ENCODE measurements around the gene RAB11FIP4.

The RAB11FIP4 gene

DNA sequence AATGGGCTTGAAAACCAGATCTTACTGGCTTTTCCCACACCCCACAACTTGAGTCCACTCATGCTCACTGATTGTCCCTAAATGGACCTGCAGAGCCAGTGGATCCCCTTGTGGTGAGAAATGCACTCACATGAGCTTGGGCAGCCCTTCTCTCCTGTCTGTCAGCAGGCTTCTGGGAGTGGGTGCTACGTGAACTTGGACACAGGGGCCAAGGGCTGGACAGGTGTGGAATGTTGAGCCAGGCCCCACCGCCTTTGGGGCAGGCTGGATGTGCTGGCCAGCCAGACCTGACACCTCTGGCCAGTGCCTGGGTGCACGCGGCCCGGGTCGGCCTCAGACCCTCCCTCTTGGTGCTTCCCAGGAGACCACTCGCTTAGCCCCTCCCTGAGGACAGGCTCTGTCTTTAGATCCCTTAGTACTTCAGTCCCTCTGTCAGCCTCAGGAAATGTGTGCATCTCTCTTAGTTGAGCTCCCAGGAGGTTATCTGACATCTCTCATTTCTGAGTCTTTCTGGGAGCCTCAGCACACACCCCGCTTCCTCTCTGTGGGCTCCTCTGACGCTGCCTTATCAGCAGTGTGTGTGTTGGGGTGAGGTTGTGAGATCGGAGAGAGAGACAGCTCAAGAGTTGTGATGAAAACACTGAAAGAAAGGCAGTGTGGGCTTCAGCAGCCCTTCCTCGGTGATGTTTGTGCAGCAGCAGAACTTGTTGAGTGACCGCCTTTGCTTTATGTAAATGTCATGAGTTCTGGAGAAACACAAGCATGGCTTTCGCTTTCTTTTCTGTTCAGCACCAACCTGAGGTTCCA, 117.0 kb downstream of the RAB11FIP4 start:
- DNase-seq, result peak; percentile 67

DNA sequence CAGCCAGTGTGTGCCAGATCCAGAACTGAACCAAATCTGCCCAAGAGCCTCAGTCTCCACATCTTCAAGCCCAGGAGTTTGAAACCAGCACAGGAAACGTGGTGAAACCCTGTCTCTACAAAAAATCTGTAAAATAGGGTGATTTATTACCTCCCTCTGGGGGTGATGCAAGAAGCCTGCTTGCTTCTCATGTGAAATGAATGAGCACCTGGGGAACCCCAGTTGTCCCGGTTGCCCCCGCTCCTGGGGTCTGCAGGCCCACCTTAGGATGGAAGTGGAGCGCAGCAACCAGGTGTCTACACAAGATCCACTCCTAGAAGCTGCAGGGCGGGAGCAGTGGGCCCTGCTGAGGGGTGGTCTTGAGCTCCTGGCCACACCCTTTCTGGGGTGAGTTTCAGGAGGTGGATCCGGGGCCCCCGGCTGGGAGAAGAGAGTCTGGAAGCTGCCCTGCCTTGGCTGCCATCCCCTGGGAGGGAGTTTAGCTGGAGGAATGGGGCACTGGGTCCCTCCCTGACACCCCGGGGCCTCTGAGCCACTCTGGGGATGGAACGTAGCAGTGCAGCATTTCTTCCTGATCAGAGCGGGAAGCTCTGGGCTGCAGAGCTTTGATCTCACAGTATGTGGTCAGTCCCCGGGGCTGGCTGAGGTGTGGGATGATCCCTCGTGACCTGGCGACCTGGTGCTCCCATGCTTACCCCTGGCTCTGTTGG, 117.8 kb downstream of the RAB11FIP4 start:
- DNase-seq, result peak; percentile 32

DNA sequence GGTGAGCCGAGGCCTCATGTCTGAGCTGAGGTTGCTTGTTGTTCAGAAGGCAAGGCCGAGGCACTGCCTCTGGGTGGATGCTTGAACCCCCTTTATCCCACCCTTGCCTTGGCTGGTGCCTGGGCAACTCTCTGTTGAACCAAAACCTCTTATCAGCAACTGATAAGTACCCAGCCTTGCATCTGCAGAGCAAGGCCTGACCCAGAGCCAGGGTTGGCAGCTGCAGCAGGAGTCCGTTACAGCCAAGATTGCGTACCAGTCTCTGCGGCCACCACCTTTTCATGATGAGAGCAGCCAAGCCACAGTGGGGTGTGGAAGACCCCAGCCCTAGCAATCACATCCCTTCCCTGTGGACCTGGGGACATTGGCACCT, 118.3 kb downstream of the RAB11FIP4 start:
- no peak for DNase-seq

DNA sequence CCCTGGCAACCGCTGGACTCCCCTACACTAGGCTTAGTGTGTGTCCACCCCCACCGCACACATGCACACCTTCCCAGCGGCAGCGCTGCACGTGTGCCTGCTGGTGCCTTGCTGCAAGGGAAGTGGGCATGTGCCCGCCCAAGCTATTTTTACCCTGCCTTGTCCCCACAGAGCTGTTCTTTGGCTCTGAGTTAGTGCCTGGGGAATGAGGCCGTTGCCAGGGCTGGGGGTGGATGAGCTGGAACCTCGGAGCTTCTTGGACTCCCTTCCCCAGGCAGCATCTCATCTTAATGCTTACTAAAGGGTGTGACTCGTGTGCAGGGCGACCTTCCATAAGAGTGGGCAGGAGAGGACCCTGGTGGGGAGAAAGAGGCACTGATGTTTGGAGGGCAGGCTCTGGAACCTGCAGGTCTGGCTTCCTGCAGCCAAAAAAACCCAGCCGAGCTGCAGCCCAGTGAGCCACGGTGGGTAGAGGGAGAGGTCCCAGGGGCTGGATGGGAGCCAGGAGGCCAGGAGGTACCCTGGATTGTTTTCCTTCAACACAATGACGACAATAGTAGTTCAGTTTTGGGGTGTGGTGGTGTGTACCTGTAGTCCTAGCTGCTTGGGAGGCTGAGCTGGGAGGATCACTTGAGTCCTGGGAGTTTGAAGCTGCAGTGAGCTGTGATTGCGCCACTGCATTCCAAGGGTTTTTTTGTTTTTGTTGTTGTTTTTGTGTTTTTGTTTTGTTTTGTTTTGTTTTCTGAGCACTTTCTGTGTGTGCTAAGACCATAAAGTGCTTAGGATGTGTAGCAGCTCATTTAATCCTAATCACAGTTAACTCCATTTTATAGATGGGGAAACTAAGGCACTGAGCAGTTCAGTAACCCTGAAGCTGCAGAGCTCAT, 119.1 kb downstream of the RAB11FIP4 start:
- peak; percentile 37 for DNase-seq

DNA sequence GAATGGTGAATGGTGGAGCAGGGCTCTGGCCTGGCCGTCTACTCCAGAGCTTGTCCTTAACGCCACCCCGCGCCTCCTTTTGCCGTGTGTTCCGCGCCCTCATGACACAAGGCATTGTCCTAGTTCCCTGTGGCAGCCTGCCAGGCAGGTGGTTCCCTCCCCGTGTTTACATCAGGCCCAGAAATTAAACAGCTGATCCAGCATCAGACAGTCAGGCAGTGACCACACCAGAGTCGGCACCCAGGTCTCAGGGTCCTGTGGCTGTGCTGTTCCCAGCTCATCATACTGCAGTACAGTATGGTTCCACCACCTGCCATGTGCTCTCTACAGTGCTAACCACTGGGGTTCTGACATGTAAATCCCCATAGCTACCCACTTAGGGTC, 119.7 kb downstream of the RAB11FIP4 start:
- DNase-seq, result no peak

DNA sequence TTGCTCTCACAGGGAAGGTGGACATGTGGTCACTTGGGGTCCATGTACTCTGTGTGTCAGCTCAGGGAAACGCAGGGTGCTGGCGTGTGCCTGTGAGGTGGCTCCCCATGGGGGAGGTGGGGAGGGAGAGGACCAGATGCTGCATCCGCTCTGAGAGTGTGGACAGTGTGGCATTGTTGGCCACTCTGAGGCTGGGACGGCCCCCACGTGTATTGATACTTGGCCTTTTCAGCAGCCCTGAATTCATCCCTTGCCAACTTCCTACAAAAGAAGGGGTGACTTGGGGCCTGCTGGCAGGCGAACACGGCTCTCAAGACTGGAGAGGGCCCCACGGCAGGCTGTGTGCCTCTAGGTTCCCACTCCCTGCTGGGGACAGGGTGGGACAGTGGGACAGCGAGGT, 120.1 kb downstream of the RAB11FIP4 start:
- DNase-seq, result no peak

DNA sequence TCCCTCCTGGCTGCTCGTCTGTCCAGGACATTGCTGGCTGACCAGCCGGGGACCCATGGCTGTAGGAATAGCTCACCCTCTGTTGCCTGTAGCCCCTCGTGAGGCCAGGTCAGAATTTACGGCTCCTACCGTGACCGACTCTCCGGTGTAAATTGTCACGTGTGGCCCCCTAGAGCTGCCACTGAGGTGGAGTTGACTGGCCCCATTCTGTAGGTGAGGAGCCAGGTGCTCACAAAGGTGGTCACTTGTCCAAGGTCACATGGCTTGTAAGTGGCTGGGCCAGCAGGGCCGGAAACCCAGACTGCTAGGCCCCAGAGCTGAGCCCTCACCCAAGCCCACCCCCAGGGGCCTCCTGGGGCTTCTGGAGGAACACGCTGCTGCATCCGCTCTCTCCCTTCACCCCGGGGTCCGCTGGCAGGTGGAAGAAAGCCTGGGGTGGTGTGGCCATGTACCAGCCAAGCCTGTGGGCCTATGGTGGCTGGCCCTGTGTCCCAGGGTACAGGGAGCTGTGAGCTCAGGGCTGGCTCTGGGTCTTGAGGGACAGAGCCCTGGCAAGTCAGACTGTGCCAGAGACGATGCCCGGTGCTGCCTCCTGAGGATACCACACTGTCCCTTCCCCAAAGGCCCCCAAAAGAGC, 120.7 kb downstream of the RAB11FIP4 start:
- DNase-seq, result no peak

DNA sequence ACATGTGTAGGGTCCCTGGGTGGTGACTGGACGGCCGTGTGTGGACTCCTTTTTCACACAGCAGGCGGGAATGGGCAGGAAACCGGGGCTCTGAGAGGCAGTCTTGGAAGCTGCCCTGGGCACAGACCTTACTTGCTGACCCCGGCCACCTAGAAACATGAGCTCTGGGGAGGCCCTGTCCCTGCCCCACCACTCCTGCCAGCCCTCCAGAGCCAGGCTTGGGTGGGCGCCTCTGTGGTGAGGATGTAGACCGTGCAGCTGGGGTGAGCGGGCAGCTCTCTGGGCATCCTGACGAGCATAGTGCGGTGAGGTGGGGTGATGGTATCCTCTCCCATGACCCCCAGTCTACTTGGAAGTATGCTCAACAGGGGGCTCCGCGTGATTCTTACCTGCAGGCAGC, 121.3 kb downstream of the RAB11FIP4 start:
- DNase-seq, result no peak

DNA sequence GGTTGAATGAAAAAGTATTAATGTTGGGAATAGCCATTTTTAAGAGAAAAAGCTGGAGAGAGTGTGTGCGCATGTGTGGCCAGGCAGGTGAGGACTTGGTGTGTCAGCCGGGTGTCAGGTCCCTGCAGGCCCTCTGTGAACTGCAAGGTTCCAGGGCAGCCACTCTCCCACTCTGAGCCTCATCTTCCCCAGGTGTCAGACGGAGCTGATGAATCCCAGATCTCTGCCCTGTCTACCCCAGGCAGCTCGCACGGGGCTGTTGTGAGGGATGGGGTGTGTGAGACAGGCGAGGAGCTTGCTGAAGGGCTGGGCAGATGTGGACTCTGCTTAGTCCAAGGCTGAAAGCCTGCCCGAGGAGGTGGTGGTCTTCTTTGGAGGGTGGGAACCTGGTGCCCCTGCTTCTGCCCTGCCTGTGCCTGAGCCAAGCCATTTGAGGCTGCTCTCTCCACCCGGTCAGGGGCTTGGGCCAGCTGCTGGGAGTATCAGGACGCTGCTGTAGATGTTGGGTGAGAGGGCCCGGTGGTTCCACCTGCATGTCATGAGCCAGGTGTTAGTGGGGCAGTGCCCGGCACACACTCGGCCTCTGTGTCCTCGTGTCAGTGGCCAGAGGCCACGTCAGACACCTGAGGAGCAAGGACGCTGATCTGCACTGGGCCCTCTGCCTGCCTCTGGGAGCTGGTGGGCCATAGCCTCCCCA, 122.4 kb downstream of the RAB11FIP4 start:
- DNase-seq, result no peak

DNA sequence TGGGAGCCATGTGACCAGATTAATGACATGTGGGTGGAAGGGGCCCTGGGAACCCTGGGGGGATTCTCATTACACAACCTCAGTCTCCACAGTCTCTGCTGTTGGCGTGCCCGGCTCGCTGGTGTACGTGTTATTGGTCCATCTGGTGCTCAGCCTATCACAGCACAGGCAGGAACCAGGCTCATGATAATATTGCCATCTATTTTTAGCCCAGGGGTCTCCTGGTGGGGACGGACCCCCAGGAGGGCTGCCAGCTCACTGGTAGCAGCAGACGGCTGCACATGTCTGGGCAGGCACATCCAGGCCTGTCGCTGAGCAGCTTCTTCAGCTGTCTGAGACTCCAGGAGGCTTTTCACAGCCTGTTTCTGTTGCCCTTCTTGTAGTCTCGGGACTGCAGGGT, 123.8 kb downstream of the RAB11FIP4 start:
- DNase-seq, result no peak

DNA sequence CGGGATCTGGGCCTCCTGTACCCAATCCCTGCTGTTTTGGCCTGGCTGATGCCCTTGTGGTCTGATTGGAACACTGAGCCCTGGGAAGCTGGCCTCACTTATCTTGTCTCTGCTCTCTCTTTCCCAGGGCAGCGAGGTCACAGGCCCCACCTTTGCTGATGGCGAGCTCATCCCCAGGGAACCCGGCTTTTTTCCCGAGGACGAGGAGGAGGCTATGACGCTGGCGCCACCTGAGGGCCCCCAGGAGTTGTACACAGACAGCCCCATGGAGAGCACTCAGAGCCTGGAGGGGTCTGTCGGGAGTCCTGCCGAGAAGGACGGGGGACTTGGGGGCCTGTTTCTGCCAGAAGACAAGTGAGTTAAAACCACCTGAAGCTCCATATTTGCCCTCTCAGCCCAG, 126.0 kb downstream of the RAB11FIP4 start:
- no peak for DNase-seq

DNA sequence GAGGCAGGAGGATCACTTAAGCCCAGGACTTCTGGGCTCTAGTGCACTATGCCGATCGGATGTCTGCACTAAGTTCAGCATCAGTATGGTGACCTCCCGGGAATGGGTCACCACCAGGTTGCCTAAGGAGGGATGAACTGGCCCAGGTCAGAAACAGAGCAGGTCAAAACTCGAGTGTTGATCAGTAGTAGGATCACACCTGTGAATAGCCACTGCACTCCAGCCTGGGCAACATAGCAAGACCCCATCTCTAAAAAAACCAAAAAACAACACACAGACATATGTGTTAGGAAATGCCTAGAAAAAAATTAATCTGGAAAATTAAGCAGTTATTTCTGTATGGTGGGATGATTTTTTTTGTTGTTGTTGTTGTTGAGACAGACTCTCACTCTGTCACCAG, 127.0 kb downstream of the RAB11FIP4 start:
- no peak for DNase-seq

DNA sequence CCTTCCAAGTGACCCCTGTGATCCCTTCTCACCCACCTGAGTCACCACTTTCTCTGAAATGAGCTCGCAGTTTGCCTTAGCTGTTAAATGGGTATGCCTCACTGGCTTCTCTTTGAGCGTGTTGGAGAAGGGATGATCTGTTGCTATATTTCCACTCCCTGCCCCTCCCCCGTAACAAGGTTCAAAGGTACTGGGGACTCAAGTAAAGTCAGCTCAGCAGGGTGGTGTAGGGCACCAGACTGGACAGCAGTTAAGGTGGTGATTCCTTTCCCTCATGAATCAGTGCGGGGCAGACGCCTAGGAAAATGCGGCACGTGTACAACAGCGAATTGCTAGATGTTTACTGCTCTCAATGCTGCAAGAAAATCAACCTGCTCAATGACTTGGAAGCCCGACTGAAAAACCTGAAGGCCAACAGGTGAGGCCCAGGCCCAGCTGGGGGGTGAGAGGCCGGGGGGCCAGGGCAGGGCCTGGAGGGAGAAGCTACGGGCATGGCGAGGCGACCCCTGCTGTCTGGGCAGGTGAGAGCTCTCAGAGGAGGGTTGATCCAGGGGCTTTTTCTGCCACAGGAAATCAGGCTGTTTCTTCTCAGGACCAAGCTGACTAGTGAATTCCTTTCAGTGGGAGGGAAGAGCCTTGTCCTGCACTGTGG, 130.3 kb downstream of the RAB11FIP4 start:
- DNase-seq, result no peak

DNA sequence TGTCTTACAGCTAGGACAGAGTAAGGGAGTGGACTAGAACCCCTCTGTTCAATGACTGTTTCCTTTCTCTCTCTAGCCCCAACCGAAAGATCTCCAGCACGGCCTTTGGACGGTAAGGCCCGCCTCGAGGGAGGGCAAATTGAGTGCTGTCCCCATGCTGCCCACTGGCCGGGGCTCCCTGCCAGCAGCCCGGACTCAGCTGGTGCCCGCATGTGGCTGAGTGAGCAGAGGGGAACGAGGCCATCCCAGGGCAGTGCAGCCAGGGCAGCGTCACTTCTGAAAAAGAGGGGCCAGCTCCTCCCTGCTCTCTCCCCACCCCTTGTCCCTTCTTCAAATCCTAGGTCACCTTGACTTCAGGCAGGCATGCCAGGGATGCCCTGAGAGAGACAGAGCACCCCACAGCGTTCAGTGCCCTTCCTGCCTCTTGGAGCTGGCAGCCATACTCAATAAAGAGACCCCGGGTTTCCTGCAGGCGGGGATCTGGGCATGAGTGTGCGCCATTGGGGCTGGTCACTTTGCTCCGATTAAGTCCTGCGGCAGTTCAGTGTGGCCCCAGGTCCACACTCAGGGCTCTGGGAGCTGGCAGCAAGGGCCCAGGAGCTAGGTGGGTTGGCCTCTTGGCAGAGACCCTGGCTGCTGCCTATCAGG, 130.9 kb downstream of the RAB11FIP4 start:
- DNase-seq, result no peak

DNA sequence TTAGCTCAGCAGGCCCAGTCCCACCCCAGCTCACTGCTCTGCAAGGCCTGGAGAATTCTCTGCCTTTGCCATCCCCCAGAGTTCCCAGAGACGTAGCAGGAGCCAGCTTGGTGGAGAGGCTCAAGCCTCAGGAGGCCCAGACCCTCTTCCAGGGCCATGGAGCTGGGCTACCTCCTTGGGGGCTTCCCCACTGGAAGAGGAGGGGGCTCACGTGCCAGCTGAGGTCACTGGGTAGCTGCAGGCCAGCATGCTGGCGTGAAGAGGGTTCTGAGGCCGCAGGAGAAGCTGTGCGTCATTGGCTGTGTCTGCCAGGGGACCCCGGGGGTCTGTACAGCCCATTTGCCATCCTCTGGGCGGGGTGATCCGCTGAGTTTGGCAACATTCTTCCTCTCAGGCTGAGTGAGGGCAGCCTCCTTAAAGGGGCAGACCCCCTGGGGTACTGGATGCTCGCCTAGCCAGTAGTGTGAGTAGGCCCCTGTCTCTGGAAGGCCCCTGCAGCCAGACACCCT, 131.6 kb downstream of the RAB11FIP4 start:
- DNase-seq, result no peak

DNA sequence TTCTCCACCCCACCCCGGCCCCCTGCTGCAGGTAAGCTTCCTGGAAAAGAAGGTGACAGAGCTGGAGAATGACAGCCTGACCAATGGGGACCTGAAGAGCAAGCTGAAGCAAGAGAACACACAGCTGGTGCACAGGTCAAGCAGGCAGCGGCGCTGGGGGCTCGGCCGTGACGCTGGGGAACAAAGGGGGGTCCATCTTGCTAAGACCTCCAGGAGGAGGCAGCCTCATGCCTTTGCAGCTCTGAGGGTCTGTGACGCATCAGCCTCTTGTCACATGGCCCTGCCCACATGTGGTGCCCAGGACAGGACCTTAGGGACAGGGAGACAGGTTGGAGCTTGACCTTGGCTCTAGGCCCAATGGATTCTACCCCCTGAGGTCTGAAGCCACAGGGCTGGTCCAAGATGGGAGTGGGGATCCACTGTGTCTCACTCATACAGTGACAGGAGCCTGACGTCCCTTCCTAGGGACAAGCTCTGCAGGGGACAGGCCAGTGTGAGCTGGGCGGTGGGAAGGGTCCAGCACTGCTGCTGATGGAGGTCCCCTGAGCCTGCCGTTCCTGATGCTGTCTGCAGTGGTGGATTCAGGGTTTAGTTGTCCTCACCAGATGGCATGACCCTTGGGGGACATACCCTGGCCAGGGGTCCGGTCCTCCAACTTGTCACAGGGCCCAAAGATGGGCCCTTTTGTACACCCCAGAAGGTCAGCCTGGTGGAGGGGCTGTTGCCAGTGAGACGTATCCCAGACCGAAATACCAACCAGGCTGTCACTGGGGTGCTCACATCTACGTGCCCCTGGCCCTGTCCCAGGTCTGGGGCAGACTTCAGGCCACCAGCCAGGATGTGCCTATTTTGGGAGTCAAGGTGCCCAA, 132.6 kb downstream of the RAB11FIP4 start:
- no peak for DNase-seq

DNA sequence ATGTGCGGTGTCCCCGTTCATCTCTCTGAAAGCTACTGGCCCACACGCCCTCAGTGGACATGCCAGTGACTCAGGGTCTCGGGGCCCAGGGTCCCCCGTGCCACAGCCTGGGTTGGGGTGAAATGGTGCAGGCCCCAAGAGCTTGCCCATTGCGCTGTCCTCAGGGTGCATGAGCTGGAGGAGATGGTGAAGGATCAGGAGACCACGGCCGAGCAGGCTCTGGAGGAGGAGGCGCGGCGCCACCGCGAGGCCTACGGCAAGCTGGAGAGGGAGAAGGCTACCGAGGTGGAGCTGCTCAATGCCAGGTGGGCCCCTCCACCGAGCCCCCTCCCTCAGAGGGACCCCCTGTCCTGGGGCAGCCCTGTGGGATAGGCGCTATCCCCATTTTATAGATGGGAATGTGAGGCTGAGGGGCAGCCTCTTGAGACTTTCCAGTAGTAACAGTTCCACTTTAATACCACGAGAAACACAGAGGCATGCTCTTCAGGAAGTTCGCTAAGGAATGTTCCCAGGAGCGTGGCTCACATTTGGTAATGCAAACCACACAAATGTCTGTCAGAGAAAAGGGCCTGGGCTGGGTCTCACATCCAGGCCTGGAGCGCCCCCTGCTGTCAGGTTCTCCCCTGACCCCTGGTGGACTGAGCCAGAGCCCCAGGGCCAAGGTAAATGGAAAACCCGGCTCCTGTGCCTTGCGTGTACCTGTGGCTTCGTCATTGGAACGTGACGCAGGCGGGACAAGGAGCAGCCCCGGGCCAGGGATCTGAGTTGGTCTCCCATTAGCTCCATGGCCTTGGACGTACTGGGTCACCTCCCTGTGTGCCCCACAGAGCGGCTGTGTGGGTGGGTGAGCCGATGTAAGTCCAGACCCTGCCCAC, 133.7 kb downstream of the RAB11FIP4 start:
- DNase-seq, result peak; percentile 92

DNA sequence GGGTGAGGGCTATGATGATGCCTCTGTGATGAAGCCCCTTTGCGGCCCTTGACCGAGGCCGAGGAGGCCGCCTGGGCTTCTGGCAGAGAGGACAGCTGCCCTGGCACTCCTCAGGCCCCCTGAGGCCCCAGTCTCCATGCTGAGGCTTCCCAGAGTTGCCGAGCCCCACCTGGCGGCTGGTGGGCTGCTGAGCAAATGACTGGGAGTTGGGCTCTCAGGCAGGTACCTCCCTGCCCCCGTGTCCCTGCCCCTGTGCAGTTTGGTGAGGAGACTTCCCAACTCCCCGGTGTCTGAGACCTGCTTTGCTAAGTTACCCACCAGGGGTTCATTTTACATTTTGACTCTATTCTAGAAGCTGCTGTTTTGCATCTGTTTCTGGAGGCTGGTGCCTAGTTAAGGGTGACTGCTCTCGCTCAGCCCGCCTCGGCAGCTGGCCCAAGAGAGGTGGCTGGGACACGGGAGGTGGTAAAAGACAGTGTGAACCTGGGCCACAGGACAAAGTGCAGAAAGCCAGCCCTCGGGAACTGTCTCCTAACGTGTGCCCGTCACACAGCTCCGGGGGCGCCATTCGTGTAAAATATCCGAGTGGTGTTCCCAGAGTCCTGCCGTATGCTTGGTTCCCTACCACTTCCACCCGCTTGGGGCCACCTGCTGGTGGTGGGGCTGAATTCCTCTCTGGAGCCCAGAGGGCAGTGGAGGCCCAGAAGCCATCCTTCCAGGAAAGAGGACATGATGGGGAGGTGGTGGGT, 134.5 kb downstream of the RAB11FIP4 start:
- DNase-seq, result no peak

All from stimulated activated CD4-positive, alpha-beta T cell treated with anti-CD3 and anti-CD28 coated beads, Interleukin-15, amount 100 ng/mL, for 24 hours (primary cell).